A549 (cell line): ENCODE measurements around the gene HERPUD2.

Experiments
- CTCF ChIP-seq: fragments of >200 bp; sonication (Bioruptor Twin); formaldehyde crosslinking; IDR thresholded peaks from 3 replicates; pipeline ENCODE4 v1.5.1; 2016
- HMGXB4 ChIP-seq: fragments of 250-450 bp; sonication (Bioruptor Pico); IDR thresholded peaks from 2 replicates; pipeline ENCODE4 v1.5.0; 2021; ENCODE audit warnings: mild to moderate bottlenecking, moderate library complexity, borderline replicate concordance
- JUN ChIP-seq, 2 experiments: fragments of >200 bp; sonication (Bioruptor Twin); formaldehyde crosslinking; IDR thresholded peaks; 2 replicates in 1 of 2; 3 replicates in 1 of 2; pipeline ENCODE4 v1.6.1; 2016 to 2017

GRCh38 chr7:35652124-35652523 lies 42.8 kb downstream of the HERPUD2 start:
- TF ChIP-seq CTCF (no peak), HMGXB4 (no peak), JUN (IDR thresholded peaks at IDR 0.05) (no peak)
